Psoas muscle (tissue), 8 donors: Measurements from ENCODE around the gene AMH. TPM values are rescaled to one million over a fixed set of nuclear protein-coding genes. Genes with fewer than 3 reads are reported as not detected.

ENCODE experiments used
- ATAC-seq, 4 donors: fragments of 200-7000 bp; cut with Tn5 transposase; one replicate each; pipeline ENCODE4 v1.9.1; 2020; ENCODE audit warnings: moderate library complexity in 3 of 4, mild to moderate bottlenecking in 2 of 4
- DNase-seq, 2 donors: peaks; one replicate each; pipeline ENCODE4 v3.0.0-alpha.2; 2020
- H3K27ac ChIP-seq: fragments of 200-600 bp; one replicate; pipeline ENCODE4 v1.8.0; 2022
- H3K27me3 ChIP-seq, 3 donors: fragments of 200-600 bp in 1 of 3; one replicate each; pipeline versions ENCODE4 v1.6.1 to v1.8.0; 2013 to 2022; ENCODE audit warnings: low read length in 2 of 3, mild to moderate bottlenecking in 2 of 3, moderate library complexity in 1 of 3; ENCODE audit not compliant: insufficient read depth in 3 of 3
- H3K36me3 ChIP-seq, 2 donors: fragments of 200-600 bp in 1 of 2; one replicate each; pipeline versions ENCODE4 v1.6.1 to v1.8.0; 2013 to 2022; ENCODE audit warnings: low read depth in 1 of 2, mild to moderate bottlenecking in 1 of 2, moderate library complexity in 1 of 2; ENCODE audit not compliant: insufficient read depth in 1 of 2
- H3K4me1 ChIP-seq: fragments of 200-600 bp; one replicate; pipeline ENCODE4 v1.8.0; 2022
- H3K4me3 ChIP-seq: fragments of 200-600 bp; one replicate; pipeline ENCODE4 v1.8.0; 2022; ENCODE audit warnings: mild to moderate bottlenecking
- H3K9me3 ChIP-seq: fragments of 200-600 bp; one replicate; pipeline ENCODE4 v1.8.0; 2022
- WGBS, 3 donors: extraction: QIAGEN DNeasy Blood & Tissue Kit; methylation state at CpG; one replicate each; pipeline versions ENCODE4 v1.1.6 to v1.1.7; 2013; 5-methylcytosine and 5-hydroxymethylcytosine counted together
- intact Hi-C, 2 donors: fragments of 100-400 bp; cut with DNase I; formaldehyde crosslinking; loops; one replicate each; pipeline versions ENCODE4 v1.11.0 to v1.14.2; 2022
- polyA plus RNA-seq, 3 donors: library from polyadenylated mRNA; stranded (reverse); fragments of 200-250 nt; gene quantifications; one replicate each; pipeline ENCODE4 v1.2.3, GENCODE V29; 2013
- total RNA-seq, 4 donors: library from RNA; stranded (reverse); fragmentation: NEBNext Ultra II Directional in 2 of 4; extraction: Animal tissue kit (Norgen Biotek cat#: 25700) in 2 of 4; gene quantifications; one replicate each; pipeline versions ENCODE4 v1.2.1 to v1.2.4, GENCODE V29; 2021 to 2023
- TF ChIP-seq, protein P1 (sequence below): fragments of 200-600 bp; IDR thresholded peaks from one replicate; pipeline ENCODE4 v1.8.0; 2022; ENCODE audit warnings: antibody characterized with exemption
- donor health status: healthy with polysubstance abuse.
- donor health status: DM: no; HTN: no; CAD: no; lungs with moderate emphysema.
- donor health status: Bipolar disorder and iron deficiency.
- donor health status: healthy.
- donor health status: DM: yes; HTN: yes; CAD: no.
- donor health status: DM: no; HTN: no; CAD: no.
- donor health status: DM: no; HTN: no; CAD: no.
- donor health status: DM: yes; HTN: yes; CAD: no.

The AMH gene
- total and polyA plus RNA-seq, 7 donors, result 0.38 to 3.6 (median 2.2) TPM

DNA sequence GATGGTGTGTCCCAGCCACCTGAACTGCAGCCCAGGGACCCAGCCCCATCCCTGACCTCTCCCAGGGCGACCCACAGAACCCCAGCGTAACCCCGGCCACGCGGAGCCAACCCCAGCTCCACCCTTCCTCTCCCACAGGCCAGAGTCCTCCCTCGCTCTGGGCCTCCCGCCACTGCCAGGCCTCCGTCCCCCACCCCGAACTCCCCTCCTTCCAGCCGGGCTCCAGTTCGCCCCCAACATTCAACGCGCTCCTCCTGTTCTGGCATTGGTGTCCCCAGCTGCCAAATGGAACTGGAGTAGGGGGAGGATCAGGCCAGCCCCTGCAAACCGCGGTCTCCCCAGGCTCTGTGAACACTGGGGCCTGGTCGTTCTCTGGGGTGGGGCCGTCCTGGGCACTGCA is 51.4 kb downstream of the AMH start:
- Histone ChIP-seq H3K36me3 (no peaks in the 10 kb centered on the region), H3K4me3 (no peak overlapping the region), H3K4me1 (peaks cover 9% of the 10 kb centered on the region), H3K27ac (no peak overlapping the region), H3K9me3 (no peaks in the 10 kb centered on the region), H3K27me3 (peaks cover 0 to 9% (median 0%) of the 10 kb centered on the region in 3 donors)
- no peak for ATAC-seq
- 55 to 70% (median 66%) methylated on average over 15 to 17 of the region's 17 CpGs for WGBS, 3 donors
- DNase-seq, result no peak
- intact Hi-C loops, result no loop called here
- TF ChIP-seq, protein P1, sequence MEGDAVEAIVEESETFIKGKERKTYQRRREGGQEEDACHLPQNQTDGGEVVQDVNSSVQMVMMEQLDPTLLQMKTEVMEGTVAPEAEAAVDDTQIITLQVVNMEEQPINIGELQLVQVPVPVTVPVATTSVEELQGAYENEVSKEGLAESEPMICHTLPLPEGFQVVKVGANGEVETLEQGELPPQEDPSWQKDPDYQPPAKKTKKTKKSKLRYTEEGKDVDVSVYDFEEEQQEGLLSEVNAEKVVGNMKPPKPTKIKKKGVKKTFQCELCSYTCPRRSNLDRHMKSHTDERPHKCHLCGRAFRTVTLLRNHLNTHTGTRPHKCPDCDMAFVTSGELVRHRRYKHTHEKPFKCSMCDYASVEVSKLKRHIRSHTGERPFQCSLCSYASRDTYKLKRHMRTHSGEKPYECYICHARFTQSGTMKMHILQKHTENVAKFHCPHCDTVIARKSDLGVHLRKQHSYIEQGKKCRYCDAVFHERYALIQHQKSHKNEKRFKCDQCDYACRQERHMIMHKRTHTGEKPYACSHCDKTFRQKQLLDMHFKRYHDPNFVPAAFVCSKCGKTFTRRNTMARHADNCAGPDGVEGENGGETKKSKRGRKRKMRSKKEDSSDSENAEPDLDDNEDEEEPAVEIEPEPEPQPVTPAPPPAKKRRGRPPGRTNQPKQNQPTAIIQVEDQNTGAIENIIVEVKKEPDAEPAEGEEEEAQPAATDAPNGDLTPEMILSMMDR, result no peak

Other genes starting within 250 kb of the AMH start
- 10 to 100 TPM; 56.3 to 68.4 (median 61.9) TPM for gene BTBD2, start 233.6 kb upstream of the AMH start, total RNA-seq
- gene BTBD2, start 233.6 kb upstream of the AMH start, polyA plus RNA-seq, result 10 to 100 TPM; 30.1 to 49.0 (median 36.6) TPM
- gene MKNK2, start 198.1 kb upstream of the AMH start, total RNA-seq, result 1,000 to 10,000 TPM in 2 of 4 donors, 100 to 1,000 TPM in 2; 793 to 2,795 (median 946) TPM
- 1,000 to 10,000 TPM in 2 of 3 donors, 100 to 1,000 TPM in 1; 888 to 1,268 (median 1,190) TPM for gene MKNK2, start 198.1 kb upstream of the AMH start, polyA plus RNA-seq
- gene MOB3A, start 153.0 kb upstream of the AMH start, total RNA-seq, result 10 to 100 TPM in 3 of 4 donors, 1 to 10 TPM in 1; 9.9 to 19.8 (median 17.2) TPM
- 10 to 100 TPM in 2 of 3 donors, 1 to 10 TPM in 1; 8.3 to 13.5 (median 11.3) TPM for gene MOB3A, start 153.0 kb upstream of the AMH start, polyA plus RNA-seq
- 1 to 10 TPM in 3 of 4 donors, under 1 TPM in 1; 0.89 to 2.8 (median 1.4) TPM for gene IZUMO4, start 152.4 kb upstream of the AMH start, total RNA-seq
- 1 to 10 TPM in 2 of 3 donors, under 1 TPM in 1; 0.69 to 3.0 (median 2.0) TPM for gene IZUMO4, start 152.4 kb upstream of the AMH start, polyA plus RNA-seq
- 100 to 1,000 TPM in 2 of 4 donors, 10 to 100 TPM in 2; 71.9 to 103 (median 91.4) TPM for gene AP3D1, start 97.8 kb upstream of the AMH start, total RNA-seq
- gene AP3D1, start 97.8 kb upstream of the AMH start, polyA plus RNA-seq, result 100 to 1,000 TPM in 1 of 3 donors, 10 to 100 TPM in 2; 51.5 to 120 (median 76.0) TPM
- 10 to 100 TPM; 11.2 to 25.9 (median 22.1) TPM for gene DOT1L, start 85.4 kb upstream of the AMH start, total RNA-seq
- 10 to 100 TPM in 2 of 3 donors, 1 to 10 TPM in 1; 7.6 to 16.3 (median 15.5) TPM for gene DOT1L, start 85.4 kb upstream of the AMH start, polyA plus RNA-seq
- gene PLEKHJ1, start 13.0 kb upstream of the AMH start, total RNA-seq, result 10 to 100 TPM; 54.9 to 65.5 (median 60.0) TPM
- 100 to 1,000 TPM in 1 of 3 donors, 10 to 100 TPM in 2; 80.6 to 146 (median 95.3) TPM for gene PLEKHJ1, start 13.0 kb upstream of the AMH start, polyA plus RNA-seq
- gene SF3A2, start 12.5 kb upstream of the AMH start, total RNA-seq, result 10 to 100 TPM; 31.1 to 46.8 (median 40.2) TPM
- gene SF3A2, start 12.5 kb upstream of the AMH start, polyA plus RNA-seq, result 10 to 100 TPM; 25.9 to 33.6 (median 28.9) TPM
- gene JSRP1, start 7.1 kb downstream of the AMH start, total RNA-seq, result 100 to 1,000 TPM; 107 to 191 (median 162) TPM
- 100 to 1,000 TPM; 110 to 271 (median 130) TPM for gene JSRP1, start 7.1 kb downstream of the AMH start, polyA plus RNA-seq
- gene PEAK3, start 32.9 kb downstream of the AMH start, total RNA-seq, result under 1 TPM; 0.12 to 0.20 (median 0.14) TPM
- gene PEAK3, start 32.9 kb downstream of the AMH start, polyA plus RNA-seq, result under 1 TPM in 2 of 3 donors, not detected in 1; 0.01 to 0.08 TPM
- gene LINGO3, start 58.8 kb downstream of the AMH start, total RNA-seq, result not detected
- under 1 TPM in 1 of 3 donors, not detected in 2; 0.04 TPM for gene LINGO3, start 58.8 kb downstream of the AMH start, polyA plus RNA-seq
- gene LSM7, start 79.3 kb downstream of the AMH start, total RNA-seq, result 10 to 100 TPM; 42.2 to 89.8 (median 47.8) TPM
- gene LSM7, start 79.3 kb downstream of the AMH start, polyA plus RNA-seq, result 100 to 1,000 TPM; 128 to 323 (median 141) TPM
- 10 to 100 TPM; 21.1 to 38.0 (median 27.7) TPM for gene SPPL2B, start 79.4 kb downstream of the AMH start, total RNA-seq
- gene SPPL2B, start 79.4 kb downstream of the AMH start, polyA plus RNA-seq, result 10 to 100 TPM; 11.4 to 22.1 (median 19.4) TPM
- gene TMPRSS9, start 110.9 kb downstream of the AMH start, total RNA-seq, result under 1 TPM in 1 of 4 donors, not detected in 3; 0.17 TPM
- not detected for gene TMPRSS9, start 110.9 kb downstream of the AMH start, polyA plus RNA-seq
- gene TIMM13, start 178.3 kb downstream of the AMH start, total RNA-seq, result 100 to 1,000 TPM in 1 of 4 donors, 10 to 100 TPM in 3; 70.3 to 110 (median 92.2) TPM
- 100 to 1,000 TPM in 2 of 3 donors, 10 to 100 TPM in 1; 83.6 to 254 (median 138) TPM for gene TIMM13, start 178.3 kb downstream of the AMH start, polyA plus RNA-seq
- gene LMNB2, start 207.6 kb downstream of the AMH start, total RNA-seq, result 10 to 100 TPM; 11.4 to 28.6 (median 22.7) TPM
- 10 to 100 TPM; 27.6 to 40.3 (median 38.1) TPM for gene LMNB2, start 207.6 kb downstream of the AMH start, polyA plus RNA-seq
- 10 to 100 TPM; 10.9 to 63.1 (median 25.6) TPM for gene GADD45B, start 226.8 kb downstream of the AMH start, total RNA-seq
- 10 to 100 TPM; 14.1 to 94.1 (median 19.3) TPM for gene GADD45B, start 226.8 kb downstream of the AMH start, polyA plus RNA-seq